HG02588 (cell line): Measurements from ENCODE around the gene TMEM121B.

Experiments
- ATAC-seq: cut with Tn5 transposase; IDR thresholded peaks from one replicate; pipeline ENCODE4 v1.9.1; 2021; ENCODE audit warnings: mild to moderate bottlenecking, moderate library complexity; ENCODE audit not compliant: unreplicated experiment

Gene TMEM121B

DNA sequence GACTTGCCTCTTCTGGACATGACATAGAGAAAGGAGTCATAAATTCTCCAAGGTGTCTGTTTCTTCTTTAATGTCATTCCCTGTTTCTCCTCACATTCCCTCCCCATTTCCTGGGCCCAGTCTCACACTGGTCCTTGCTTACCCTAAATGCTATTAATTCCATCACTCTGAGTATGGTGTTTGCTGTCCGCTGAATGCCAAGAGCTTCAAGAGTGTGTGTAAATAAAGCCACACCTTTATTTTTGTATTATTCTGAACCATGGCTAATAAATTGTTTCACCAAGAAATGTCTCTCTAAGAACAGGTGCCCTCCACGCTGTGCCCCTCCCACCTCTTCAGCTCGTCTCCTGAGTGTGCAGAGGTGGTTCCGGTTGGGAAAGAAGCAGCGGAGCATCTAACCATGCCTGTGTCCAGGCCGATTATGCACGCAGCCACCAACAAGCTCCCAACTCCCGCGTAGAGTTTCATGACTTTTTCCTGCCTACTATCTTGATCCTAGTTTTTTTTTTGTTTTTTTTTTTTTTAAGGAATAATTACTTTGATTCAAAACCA, 8.6 kb downstream of the TMEM121B start:
- ATAC-seq, result no peak

DNA sequence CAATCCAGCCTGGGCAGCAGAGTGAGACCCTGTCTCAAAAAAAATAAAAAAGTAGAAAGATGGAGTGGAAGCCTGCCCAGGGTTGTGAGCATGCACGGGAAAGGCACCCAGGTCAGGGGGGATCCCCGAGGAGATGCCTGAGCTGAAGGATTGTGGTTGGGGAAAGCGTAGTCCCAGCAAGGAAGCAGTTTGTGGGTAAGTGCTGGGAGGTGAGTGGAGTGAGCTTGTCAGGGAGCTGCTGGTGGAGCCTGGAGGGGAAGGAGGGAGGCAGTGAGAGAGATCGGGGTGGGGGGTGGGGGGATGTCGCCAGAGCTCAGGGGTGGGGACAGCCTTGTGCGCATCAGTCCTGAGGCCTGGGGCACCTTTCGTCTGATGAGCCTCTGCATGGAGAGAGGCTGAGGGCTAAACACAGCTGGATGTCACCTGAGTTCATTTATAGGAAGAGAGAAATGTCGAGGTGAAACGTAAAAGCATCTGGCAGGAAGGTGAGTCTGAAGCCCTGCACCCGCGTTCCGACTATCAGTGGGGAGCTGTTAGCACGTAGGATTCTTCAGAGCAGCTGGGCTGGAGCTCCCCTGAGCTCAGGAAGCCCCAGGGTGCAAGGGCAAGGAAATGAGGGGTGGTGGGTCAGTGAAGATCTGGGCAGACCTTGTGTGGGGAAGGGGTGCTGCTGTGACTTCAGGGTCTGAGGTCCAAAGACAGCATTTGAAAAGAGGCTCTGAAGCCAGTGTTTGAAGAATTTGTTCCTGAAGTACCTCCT, 10.2 kb downstream of the TMEM121B start:
- no peak for ATAC-seq

DNA sequence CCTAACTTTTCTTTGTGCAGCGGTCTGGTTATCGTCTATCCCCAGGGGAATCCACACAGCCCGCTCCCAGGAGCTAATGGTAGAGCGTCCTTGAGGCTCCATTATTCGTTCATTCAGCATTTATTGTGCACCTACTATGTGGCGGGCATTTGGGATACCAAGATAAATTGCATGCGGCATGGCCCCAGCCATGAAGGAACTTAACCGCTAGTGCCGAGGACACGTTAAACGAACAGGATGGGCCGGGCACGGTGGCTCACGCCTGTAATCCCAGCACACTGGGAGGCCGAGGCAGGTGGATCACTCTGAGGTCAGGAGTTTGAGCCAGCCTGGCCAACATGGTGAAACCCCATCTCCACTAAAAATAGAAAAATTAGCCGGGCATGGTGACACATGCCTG, 11.2 kb downstream of the TMEM121B start:
- no peak for ATAC-seq

DNA sequence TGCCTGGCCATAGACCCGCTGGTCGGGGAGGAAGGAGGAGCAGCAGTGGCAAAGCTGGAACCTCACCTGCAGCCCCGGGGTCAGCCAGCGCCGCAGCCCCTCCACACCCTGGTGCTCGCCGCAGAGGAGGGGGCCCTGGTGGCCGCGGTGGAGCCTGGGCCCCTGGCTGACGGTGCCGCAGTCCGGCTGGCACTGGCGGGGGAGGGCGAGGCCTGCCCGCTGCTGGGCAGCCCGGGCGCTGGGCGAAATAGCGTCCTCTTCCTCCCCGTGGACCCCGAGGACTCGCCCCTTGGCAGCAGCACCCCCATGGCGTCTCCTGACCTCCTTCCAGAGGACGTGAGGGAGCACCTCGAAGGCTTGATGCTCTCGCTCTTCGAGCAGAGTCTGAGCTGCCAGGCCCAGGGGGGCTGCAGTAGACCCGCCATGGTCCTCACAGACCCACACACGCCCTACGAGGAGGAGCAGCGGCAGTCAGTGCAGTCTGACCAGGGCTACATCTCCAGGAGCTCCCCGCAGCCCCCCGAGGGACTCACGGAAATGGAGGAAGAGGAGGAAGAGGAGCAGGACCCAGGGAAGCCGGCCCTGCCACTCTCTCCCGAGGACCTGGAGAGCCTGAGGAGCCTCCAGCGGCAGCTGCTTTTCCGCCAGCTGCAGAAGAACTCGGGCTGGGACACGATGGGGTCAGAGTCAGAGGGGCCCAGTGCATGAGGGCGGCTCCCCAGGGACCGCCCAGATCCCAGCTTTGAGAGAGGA, 11.9 kb downstream of the TMEM121B start:
- ATAC-seq, result no peak

DNA sequence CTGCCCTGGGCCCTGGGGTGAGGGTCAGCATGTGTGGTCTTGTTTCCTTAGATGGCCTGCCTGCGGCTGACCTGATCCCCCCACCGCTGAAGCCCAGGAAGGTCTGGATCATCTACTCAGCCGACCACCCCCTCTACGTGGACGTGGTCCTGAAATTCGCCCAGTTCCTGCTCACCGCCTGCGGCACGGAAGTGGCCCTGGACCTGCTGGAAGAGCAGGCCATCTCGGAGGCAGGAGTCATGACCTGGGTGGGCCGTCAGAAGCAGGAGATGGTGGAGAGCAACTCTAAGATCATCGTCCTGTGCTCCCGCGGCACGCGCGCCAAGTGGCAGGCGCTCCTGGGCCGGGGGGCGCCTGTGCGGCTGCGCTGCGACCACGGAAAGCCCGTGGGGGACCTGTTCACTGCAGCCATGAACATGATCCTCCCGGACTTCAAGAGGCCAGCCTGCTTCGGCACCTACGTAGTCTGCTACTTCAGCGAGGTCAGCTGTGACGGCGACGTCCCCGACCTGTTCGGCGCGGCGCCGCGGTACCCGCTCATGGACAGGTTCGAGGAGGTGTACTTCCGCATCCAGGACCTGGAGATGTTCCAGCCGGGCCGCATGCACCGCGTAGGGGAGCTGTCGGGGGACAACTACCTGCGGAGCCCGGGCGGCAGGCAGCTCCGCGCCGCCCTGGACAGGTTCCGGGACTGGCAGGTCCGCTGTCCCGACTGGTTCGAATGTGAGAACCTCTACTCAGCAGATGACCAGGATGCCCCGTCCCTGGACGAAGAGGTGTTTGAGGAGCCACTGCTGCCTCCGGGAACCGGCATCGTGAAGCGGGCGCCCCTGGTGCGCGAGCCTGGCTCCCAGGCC, 12.7 kb downstream of the TMEM121B start:
- ATAC-seq, result no peak

DNA sequence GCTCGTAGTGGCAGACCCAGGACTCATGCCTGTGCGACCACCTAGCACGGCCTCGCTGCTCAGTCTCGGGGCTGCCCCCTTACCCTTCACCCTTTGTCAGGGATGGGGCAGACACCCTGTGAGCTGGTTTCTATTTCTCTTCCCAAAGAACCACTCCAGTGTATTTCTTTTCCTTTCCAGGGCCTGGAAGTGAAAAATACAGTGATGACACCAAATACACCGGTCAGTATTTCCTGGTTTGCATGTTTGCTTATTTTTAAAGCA, 13.7 kb downstream of the TMEM121B start:
- ATAC-seq, result no peak

DNA sequence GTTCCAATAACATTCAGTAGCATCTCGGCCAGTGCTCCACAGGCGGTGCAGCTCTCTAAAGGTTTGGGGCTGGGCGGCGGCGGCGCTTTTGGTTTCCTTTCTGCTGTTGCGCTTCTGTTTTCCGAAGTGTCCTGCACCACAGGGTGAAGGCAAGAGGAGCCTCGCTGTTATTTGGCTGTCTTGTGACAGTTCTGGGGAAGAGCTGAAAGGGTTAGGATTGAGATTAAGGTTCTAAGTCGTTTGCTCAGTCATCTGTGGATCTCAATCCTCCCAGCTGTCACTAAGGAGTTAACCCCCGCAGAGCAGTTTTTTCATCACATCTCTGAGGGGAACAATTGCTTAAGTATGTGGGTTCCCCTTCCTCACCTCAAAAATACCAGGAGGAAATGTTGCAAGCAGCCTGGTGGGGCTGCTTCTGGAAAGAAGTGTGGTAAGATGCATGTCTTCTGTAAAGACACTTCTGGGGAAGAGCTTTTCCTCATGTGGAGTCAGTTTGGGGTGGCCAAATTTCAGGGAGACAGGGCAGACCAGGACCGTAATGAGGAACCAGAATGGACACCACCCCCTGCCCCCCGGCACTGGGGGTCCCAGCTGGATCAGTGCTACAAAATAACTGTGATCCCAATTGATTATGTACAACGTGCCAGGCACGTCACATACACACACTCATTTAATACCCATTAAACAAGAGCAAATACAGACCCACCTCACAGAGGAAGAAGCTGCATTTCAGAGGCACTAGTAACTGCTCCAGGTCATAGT, 14.2 kb downstream of the TMEM121B start:
- no peak for ATAC-seq

DNA sequence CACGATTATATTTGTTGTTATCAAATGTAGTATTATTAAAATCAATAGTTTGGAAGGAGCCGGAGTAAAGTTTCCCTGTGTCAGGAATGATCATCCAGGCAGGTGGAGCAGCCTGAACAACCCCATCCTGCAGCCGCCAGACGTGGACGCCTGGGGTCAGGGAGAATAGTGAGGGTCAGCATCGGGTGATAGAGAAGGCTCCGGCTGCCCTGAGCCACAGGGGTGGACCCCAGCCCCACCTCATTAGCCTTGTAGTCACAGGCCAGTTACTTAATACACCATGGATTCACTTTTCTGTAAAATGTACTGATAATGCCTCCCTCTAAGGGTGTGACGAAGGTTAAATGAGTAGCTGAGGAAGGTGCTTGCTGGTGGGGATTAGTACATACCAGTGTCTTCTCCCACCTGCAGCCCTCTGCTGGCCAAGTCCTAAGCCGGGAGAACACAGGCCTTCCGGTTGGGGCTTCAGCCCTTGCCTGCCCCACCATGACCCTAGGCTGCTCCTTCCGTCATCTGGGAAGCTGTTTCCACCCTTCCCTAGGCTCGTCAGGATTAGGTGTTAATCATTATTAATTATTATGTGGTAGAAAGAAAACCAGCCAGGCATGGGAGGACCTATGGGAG, 14.9 kb downstream of the TMEM121B start:
- ATAC-seq, result no peak

DNA sequence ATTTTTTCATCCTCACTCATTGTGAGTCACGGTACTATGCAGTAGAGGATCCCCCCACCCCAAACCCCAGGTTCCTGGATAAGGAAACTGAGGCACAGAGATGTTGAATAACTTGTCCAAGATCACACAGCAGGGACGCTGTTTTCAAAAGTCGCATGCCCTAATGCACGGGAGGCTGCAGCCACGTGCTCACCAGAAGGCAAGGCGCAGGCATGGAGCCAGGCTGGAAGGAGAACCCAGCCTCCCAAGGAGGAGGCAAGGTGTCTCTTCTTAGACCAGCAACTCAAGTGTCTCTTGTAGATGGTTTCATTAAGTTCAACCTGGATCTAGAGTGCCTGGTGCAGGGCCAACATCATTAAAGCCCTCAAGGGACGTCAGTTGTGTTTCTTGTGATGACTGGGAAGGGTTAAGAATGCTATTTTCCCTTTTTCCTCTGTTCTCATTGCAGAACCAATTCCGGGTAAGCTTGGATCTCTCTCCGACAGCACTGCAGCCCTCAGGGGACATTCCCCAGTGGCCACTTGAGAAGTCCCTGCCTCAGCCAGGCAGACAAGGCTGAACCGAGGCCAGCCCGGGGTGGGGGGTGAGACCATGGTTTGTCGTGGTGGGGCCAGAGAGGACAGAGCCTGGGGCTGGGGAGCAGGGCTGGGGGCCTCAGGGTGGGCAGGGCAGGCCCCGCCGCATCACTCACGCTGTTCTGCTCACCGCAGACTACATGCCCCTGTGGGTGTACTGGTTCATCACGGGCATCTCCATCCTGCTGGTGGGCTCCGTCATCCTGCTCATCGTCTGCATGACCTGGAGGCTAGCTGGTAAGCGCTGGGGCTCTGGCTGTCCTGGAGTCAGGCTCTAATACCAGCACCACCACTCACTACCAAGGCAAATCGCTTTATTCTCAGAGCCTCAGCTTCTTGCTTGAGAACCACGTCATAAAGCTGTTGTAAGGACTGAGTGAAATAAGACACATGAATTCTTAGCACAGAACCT, 15.7 kb downstream of the TMEM121B start:
- no peak for ATAC-seq

DNA sequence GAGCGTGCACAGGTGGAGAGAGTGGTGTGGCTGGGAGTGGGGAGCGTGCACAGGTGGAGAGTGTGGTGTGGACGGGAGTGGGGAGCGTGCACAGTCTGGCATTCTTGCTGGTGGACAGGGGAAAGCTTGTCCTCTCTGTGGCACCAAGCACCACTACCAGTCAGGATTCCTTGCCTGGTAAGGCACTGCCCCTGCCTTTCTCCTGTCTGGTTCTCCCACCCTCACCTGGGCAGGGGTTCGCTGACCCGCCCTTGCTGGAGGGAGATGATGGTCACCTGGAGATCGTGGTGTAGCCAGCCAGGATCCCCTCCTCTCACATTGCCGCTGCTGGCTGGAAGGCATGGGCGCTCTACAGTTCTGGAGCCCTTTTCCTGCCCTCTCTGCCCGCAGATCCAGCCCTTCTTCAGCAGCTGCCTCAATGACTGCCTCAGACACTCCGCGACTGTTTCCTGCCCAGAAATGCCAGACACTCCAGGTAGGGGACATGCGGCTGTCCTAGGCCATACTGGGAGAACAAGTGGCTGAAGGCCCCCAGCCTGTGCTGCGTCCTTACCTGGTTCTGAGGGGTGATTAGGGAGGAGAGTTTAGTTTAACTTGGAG, 16.7 kb downstream of the TMEM121B start:
- ATAC-seq, result no peak

DNA sequence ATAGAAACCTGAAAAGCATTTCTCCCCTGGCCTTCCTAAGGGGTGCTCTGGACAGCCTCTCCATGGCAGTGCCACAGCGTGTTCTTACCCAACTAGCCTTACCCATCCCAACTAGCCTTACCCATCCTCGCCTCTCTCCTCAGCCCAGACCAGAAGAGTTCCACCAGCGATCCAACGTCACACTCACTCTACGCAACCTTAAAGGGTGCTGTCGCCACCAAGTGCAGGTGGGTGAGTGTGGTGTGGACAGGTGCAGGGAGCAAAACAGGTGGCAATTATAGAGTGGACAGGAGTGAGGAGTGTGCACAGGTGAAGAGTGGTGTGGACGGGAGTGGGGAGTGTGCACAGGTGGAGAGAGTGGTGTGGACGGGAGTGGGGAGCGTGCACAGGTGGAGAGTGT, 17.8 kb downstream of the TMEM121B start:
- ATAC-seq, result no peak

DNA sequence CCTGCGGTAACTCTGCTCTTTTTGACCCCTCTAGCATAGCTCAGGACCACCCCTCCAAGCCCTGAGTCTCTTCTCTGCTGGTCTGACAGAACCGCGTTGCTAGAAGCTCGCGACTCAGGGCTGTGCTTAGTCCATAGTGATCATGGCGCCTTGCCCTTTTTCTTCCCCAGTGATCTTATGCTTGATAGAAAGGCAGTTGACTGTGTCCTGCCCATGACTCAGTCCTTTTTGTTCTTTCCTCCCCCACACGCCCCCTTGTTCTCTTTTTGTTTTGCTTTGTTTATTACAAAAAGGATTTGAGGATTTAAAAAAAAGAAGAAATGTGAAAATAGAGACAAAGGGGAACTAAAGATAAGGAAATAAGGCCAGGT, 18.9 kb downstream of the TMEM121B start:
- ATAC-seq, result no peak

DNA sequence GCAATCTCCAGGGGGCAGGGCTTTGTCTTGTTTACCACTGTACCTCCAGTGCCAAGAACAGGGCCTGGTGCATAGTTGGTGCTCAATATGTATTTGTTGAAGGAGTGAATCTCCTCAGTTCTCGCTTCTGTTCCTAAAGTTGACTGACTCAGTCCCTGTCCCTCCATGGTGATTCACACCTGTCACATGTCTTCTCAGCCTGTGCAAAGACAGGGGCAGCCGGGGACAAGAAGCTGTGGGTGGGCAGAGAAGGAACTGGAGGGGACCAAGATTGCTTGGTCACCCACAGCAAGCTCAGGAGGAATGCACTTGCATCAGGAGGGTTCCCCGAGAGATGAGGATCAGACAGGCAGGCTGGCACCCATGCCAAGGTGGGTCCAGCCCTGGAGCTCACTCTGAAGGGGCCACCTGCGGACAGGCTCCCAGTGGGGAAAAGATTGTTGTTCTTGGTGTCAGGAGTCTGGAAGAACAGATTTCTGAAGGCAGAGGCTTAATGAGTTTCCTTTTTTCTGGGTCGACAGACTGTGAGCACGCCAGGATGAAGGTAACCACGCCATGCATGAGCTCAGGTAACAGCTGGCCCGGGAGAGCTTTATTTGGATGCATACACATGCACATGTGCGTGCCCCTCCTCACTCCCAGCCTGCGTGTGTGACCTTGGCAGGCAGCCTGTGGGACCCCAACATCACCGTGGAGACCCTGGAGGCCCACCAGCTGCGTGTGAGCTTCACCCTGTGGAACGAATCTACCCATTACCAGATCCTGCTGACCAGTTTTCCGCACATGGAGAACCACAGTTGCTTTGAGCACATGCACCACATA, 19.5 kb downstream of the TMEM121B start:
- no peak for ATAC-seq

DNA sequence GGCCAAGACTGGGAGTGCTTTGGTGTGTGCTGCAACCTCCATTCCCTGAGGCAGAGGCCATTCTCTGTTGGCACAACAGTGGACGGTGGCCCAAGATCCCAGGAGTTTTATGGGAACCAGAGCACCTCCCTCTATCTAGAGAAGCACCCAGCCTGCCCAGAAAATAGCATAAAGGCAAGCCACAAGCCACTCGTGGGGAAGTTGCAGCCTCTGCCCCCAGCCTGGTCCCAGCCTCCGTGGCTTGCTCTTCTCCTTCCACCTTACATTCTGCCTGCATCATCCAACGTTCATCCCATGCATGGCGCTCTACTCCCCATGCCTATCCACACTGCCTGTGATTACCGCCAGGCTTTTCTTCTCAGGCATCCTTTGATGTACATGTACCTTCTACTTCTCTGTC, 20.5 kb downstream of the TMEM121B start:
- ATAC-seq, result no peak

DNA sequence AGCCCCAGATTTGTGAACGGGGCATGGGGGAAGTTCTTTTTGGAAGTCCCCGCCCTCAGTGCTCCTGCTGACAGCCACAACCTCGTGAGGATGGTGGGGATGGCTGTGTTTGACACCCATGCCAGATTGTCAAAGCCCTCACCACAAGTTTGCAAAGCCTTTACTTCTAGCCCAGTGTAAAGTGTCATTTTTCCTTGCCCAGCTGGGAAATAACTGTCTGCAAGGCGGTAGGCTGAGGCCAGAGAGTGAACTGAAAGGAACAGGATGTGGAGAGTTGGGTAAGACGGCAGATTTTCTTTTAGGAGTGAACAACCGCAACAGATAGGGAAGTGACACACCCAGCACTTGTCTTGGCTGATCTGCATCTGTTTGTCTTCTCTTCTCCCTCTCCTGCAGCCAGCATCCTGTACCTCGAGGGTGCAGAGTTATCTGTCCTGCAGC, 22.8 kb downstream of the TMEM121B start:
- no peak for ATAC-seq

DNA sequence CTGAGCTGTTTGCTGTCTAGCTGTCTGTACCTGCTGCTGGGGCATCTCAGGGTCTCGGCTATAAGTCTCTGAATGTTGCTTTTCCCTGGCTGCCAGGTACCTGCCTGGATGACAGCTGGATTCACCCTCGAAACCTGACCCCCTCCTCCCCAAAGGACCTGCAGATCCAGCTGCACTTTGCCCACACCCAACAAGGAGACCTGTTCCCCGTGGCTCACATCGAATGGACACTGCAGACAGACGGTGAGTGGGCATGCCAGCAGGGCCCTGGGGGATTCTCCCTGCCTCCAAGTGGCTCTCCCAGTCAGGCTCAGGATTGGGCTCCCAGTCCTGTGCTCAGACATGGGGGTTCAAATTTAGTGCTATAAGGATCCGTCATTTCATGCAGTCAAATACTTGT, 23.5 kb downstream of the TMEM121B start:
- ATAC-seq, result no peak

DNA sequence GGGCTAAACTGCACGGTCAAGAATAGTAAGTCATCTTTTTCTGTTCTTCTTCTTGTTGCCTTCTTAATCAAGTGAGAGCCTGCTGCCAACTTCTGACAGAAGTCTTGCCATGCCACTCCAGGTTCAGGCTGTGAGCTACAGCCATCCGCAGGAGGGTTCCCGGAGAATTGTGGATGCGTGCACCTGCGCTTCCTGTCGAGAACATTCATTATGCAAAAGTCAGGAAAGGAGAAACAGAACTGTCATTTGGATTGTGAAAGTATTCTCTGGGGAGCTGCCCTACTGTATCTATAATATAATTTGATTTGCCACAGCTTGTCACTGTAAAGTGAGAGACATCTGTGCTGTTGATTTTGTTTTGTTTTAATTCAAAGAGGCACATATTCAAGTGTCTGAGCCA, 24.1 kb downstream of the TMEM121B start:
- ATAC-seq, result no peak

DNA sequence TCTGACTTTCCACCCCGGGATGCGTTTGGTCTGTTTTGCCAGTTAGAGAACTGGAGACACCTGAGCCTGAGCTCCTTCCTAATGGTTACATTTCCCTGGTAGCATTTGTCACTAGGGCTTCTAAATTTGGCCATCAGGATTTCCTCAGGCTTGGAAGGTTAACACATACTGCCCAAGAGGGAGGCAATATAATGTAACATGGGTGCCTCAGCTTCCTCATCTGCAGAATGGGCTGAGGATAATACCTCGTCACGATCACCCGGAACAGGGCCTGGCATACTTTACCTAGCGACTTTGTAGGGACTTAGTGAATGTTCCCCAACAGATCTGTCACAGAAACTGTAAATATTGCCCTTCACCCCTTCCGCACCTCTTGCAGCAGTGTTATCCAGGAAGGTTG, 25.1 kb downstream of the TMEM121B start:
- ATAC-seq, result no peak
